MCF 10A (cell line): ENCODE measurements around the gene B4GALT5. TPM values are rescaled to one million over a fixed set of nuclear protein-coding genes. Genes with fewer than 3 reads are reported as not detected.
A peak's percentile ranks its signal among the peaks of the same experiment; 100 is the strongest.
"Not testable (repeated sequence)": the region's sequence is repeated elsewhere in the genome, so short reads cannot be mapped to it uniquely, and the experiment has no call there.

ENCODE experiments used
- BruUV-seq: library from RNA; stranded (reverse); fragments of 400-500 nt; replicated peaks from 2 replicates; lab custom pipeline; 2021; lab: Mats Ljungman, UMichigan
- CTCF ChIA-PET: fragments of 300-600 bp; sonication (Branson Sonifier 250); formaldehyde crosslinking; extraction: SDS; loops from one replicate; lab custom pipeline; 2021; ENCODE audit warnings: antibody characterized with exemption, inconsistent platforms; lab: Yijun Ruan, JAX
- POLR2A ChIA-PET: fragments of 300-600, 350-650 bp; sonication (Branson Sonifier 250); formaldehyde crosslinking; extraction: SDS; loops from one replicate; lab custom pipeline; 2020; ENCODE audit warnings: antibody characterized with exemption, inconsistent platforms; lab: Yijun Ruan, JAX
- DNase-seq: peaks from one replicate; pipeline ENCODE4 v3.0.0-alpha.2; 2018; ENCODE audit not compliant: unreplicated experiment
- H3K27ac Mint-ChIP-seq: one replicate; pipeline ENCODE4 v1.8.0; 2022; ENCODE audit warnings: mild to moderate bottlenecking, low read depth, mixed read lengths; ENCODE audit not compliant: unreplicated experiment
- H3K27me3 Mint-ChIP-seq: one replicate; pipeline ENCODE4 v1.8.0; 2022; ENCODE audit warnings: mixed read lengths; ENCODE audit not compliant: insufficient read depth, unreplicated experiment
- H3K36me3 Mint-ChIP-seq: one replicate; pipeline ENCODE4 v1.8.0; 2022; ENCODE audit warnings: mild to moderate bottlenecking, moderate library complexity, mixed read lengths; ENCODE audit not compliant: insufficient read depth, unreplicated experiment
- H3K4me1 Mint-ChIP-seq: one replicate; pipeline ENCODE4 v1.8.0; 2022; ENCODE audit warnings: mixed read lengths; ENCODE audit not compliant: insufficient read depth, unreplicated experiment
- H3K4me3 Mint-ChIP-seq: one replicate; pipeline ENCODE4 v1.8.0; 2022; ENCODE audit warnings: mild to moderate bottlenecking, moderate library complexity, mixed read lengths; ENCODE audit not compliant: unreplicated experiment
- H3K9me3 Mint-ChIP-seq: one replicate; pipeline ENCODE4 v1.8.0; 2022; ENCODE audit warnings: mixed read lengths; ENCODE audit not compliant: unreplicated experiment
- CTCF ChIP-seq: fragments of 200-600 bp; IDR thresholded peaks from one replicate; pipeline ENCODE4 v1.8.0; 2022; ENCODE audit warnings: antibody characterized with exemption, mild to moderate bottlenecking; ENCODE audit not compliant: unreplicated experiment
- intact Hi-C: fragments of 100-400 bp; cut with micrococcal nuclease; formaldehyde crosslinking; loops from 2 replicates; pipeline ENCODE4 v1.14.1; 2022
- total RNA-seq: library from RNA; stranded (reverse); gene quantifications from 2 replicates; pipeline ENCODE4 v1.2.3, GENCODE V29; 2022

The B4GALT5 gene
- total RNA-seq, 1 experiment from 2014 or later: 17.1 TPM

DNA sequence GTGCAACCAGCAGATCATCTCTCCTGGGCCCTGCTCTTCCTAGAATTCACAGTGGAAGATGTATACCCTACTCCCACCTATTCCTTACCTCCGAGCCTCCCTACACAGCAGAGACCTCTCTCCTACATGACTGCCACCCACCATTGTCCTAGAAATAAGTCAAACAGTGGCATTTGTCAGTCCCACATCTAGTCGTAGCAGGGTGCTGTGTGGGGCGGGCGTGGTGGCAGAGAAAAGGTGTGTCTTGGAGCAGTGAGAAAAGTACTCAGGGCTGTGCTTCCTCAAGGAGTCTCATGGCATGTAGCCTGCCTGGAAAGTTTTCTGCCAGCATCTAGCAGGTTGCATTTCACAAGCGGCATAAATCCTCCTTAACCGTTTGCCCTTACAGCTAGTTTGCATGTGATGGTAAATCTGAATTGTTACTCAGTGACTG is 86.3 kb downstream of the B4GALT5 start:
- H3K4me1 Mint-ChIP-seq: peaks cover 5% of the 10 kb centered on the region

DNA sequence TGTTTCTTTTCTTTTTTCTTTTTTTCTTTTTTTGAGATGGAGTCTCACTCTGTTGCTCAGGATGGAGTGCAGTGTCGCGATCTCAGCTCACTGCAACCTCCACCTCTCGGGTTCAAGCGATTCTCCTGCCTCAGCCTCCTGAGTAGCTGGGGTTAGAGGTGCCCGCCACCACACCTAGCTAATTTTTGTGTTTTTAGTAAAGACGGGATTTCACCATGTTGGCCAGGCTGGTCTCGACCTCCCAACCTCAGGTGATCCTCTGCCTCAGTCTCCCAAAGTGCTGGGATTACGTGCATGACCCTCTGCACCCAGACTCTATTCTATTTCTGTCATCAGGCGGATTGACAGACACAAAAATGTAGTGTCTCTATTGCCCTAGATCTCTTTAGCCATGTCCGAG is 88.7 kb downstream of the B4GALT5 start:
- H3K27ac Mint-ChIP-seq, DNase-seq, BruUV-seq, H3K9me3 Mint-ChIP-seq, H3K4me3 Mint-ChIP-seq, H3K4me1 Mint-ChIP-seq, H3K36me3 Mint-ChIP-seq, intact Hi-C loops: not testable (repeated sequence)
- H3K27me3 Mint-ChIP-seq: peaks cover 12% of the 10 kb centered on the region
- CTCF ChIA-PET: interaction anchor here (0.6 to 0.9 kb wide), 3 partner anchors 12 to 376 kb away, joined by 3 read pairs; no protein-coding TSS in a partner anchor
- POLR2A ChIA-PET: interaction anchor here (0.6 to 1.5 kb wide), 2 partner anchors 12 to 221 kb away, joined by 3 read pairs; no protein-coding TSS in a partner anchor

More for the DNA sequence above, 86.3 kb downstream of the B4GALT5 start:
- intact Hi-C loops: no loop called here
- no peak for TF ChIP-seq CTCF
- Mint-ChIP-seq H3K36me3 (peaks cover 16% of the 10 kb centered on the region), H3K27me3 (no peaks in the 10 kb centered on the region), H3K9me3 (no peaks in the 10 kb centered on the region), H3K4me3 (no peak overlapping the region), H3K27ac (no peak overlapping the region)
- peak; percentile 10 for DNase-seq
- CTCF ChIA-PET: interaction anchor here (0.6 to 1.4 kb wide), 5 partner anchors 11 to 355 kb away, joined by 3 to 4 read pairs (median 3); partner anchors contain the start of gene SPATA2
- POLR2A ChIA-PET: interaction anchor here (0.7 kb wide), 1 partner anchor 13 kb away, joined by 5 read pairs; no protein-coding TSS in a partner anchor
- no TSS peak for BruUV-seq

GRCh38 chr20:49624317-49624716 is 89.4 kb downstream of the B4GALT5 start:
- intact Hi-C loops: no loop called here
- ChIA-PET POLR2A (interaction anchor here (1.5 kb wide), 1 partner anchor 12 kb away, joined by 3 read pairs; no protein-coding TSS in a partner anchor), CTCF (interaction anchor here (0.7 to 1.0 kb wide), 3 partner anchors 12 to 222 kb away, joined by 3 read pairs; no protein-coding TSS in a partner anchor)

GRCh38 chr20:49622243-49622642 is 91.4 kb downstream of the B4GALT5 start:
- no peak for DNase-seq
- no peak for TF ChIP-seq CTCF
- Mint-ChIP-seq H3K9me3 (peaks cover 10% of the 10 kb centered on the region), H3K4me3 (no peak overlapping the region), H3K27me3 (peaks cover 12% of the 10 kb centered on the region), H3K27ac (no peak overlapping the region), H3K36me3 (no peaks in the 10 kb centered on the region), H3K4me1 (peaks cover 2% of the 10 kb centered on the region)
- intact Hi-C loops: no loop called here
- ChIA-PET CTCF (interaction anchor here (0.6 to 1.8 kb wide), 6 partner anchors 12 to 447 kb away, joined by 3 to 7 read pairs (median 3); no protein-coding TSS in a partner anchor), POLR2A (interaction anchor here (0.8 to 1.7 kb wide), 2 partner anchors 11 to 71 kb away, joined by 3 read pairs; no protein-coding TSS in a partner anchor)
- no TSS peak for BruUV-seq

More at GRCh38 chr20:49624317-49624716, 89.4 kb downstream of the B4GALT5 start:
- Mint-ChIP-seq H3K9me3 (peaks cover 10% of the 10 kb centered on the region), H3K36me3 (no peaks in the 10 kb centered on the region), H3K4me3 (no peak overlapping the region), H3K27ac (no peak overlapping the region), H3K4me1 (peaks cover 5% of the 10 kb centered on the region), H3K27me3 (peaks cover 12% of the 10 kb centered on the region)
- DNase-seq: no peak
- no peak for TF ChIP-seq CTCF
- BruUV-seq: no TSS peak
